ENCODE data around the gene MCC.

MCC gene

DNA sequence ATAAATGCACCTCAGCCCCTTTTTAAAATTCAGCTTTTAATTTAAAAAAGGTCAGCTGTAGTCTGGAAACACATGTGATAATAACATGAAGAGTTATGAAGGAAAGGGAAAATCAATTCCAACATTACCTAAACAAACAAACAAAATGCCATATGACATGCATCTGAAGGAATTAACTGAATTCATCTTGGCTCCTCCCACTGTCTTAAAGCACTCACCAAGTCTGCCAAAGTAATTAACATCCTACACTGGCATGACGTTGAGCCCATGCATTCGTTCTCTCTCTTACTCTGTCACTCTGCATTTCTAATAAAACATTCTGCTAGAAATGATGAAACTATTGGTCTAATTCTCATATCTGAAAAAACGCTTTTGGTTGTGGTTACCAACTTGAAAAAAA lies 91.2 kb downstream of the MCC start:
- TF ChIP-seq CTCF (conservative IDR thresholded peaks at IDR 0.05; ENCODE audit: low read depth, low read length), result no peak
- no peak for DNase-seq (ENCODE audit: low read depth)
- no peak overlapping the region for H3K4me3 ChIP-seq (ENCODE audit: low read length)

DNA sequence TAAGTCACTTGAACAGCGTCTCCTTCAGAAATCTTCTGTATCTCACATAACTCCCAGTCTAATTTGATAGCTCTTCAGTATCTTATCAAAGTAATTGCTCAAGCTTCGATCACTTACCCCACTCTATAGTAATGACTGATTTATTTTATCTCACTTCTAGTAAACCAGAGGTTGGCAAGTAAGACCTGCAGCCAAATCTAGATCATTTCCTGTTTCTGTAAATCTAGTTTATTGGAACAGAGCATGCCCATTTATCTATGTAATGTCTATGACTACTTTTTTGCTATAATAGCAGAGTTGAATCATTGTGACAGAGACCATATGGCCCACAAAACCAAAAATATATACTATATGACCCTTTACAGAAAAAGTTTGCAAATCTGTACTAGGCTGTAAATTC lies 93.6 kb downstream of the MCC start:
- no peak for TF ChIP-seq CTCF (conservative IDR thresholded peaks at IDR 0.05; ENCODE audit: low read depth, low read length)
- DNase-seq (ENCODE audit: low read depth), result no peak
- no peak overlapping the region for H3K4me3 ChIP-seq (ENCODE audit: low read length)

DNA sequence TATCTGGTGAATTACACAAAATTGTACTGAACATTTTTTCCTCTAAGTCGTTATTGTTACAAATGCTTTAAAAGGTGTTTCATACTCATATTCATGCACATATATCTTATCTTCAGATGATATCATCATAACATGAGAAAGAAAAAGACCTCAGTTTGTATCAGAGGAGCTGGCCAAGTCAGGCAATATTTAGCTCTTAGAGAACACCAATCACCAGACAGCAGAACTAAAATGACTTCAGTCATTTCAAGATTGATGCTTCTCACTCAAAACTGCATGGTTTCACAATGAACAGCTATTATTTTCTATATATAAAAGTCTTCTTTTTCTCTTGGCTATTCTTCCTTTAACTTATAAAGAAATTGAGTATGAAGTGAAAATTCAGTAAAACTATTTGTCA lies 98.0 kb downstream of the MCC start:
- no peak overlapping the region for H3K4me3 ChIP-seq (ENCODE audit: low read length)
- DNase-seq (ENCODE audit: low read depth), result no peak
- no peak for TF ChIP-seq CTCF (conservative IDR thresholded peaks at IDR 0.05; ENCODE audit: low read depth, low read length)

DNA sequence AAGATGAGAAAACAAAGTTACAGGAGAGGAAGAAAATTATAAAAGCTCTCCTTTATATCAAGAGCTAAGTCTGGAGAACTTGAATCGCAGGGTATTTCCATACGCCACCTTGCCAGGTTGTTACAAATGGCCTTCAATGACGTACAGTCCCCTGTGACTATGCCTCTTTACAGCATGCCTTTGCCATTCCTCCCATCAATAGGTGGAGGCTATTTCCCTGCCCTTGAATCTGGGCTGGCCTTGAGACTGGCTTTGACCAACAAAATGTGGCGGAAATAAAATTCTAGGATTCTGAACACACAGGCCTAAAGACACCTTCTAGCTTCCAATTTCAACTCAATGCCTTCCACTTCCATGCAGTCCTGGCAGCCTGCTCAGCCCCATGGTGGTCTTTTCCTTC lies 99.1 kb downstream of the MCC start:
- DNase-seq (ENCODE audit: low read depth), result no peak
- no peak overlapping the region for H3K4me3 ChIP-seq (ENCODE audit: low read length)
- no peak for TF ChIP-seq CTCF (conservative IDR thresholded peaks at IDR 0.05; ENCODE audit: low read depth, low read length)

DNA sequence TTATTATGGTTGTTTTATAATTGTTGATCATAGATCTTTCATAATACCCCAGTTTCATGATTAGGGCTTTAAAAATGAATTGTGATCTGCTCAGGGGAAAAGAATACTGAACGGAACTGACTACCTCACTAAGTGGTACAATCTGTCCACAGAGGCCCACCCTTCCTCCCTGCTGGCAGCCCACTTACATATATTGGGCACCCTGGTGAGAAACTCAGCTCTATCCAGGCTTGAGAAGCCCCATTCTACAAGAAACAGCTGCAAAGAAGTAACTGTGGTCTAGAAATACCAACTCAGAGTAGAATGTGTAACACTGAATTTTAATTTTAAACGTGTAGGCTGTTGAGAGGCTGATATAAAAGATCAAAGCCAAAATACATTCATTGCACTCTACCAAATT lies 100.4 kb downstream of the MCC start:
- no peak overlapping the region for H3K4me3 ChIP-seq (ENCODE audit: low read length)
- TF ChIP-seq CTCF (conservative IDR thresholded peaks at IDR 0.05; ENCODE audit: low read depth, low read length), result no peak
- DNase-seq (ENCODE audit: low read depth), result no peak

DNA sequence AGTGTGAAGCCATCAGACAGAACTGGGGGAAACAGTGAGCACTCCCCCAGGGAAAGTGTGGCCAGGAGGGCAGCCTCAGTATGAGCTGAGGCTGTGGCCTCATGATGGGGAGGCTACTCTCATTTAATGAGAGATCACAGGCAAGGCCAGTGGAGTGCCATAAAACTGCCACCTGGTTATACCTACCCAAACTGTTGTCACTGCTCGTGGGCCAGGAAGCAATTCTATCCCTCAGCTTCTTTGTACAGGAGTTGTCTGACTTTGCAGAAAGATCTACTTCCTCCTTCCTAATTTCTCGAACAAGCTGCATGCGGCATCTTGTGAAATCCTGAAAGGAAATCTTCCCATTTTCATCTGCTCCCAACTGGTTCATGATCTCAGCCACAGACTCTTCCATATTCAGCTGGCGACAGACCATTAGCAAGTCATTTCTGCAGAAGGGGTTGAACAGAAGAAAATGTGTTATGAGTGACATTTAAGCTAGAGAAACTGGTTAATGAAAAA lies 103.4 kb downstream of the MCC start:
- DNase-seq (ENCODE audit: low read depth), result no peak
- TF ChIP-seq CTCF (conservative IDR thresholded peaks at IDR 0.05; ENCODE audit: low read depth, low read length), result no peak
- H3K4me3 ChIP-seq (ENCODE audit: low read length), result no peak overlapping the region

- H3K4me3 ChIP-seq (ENCODE audit: low read length), result no peak overlapping the region
- no peak for DNase-seq (ENCODE audit: low read depth)
- TF ChIP-seq CTCF (conservative IDR thresholded peaks at IDR 0.05; ENCODE audit: low read depth, low read length), result no peak
These were observed 105.5 kb downstream of the MCC start for GRCh38 chr5:113382731-113383130.
